Heart left ventricle (tissue), 16 donors: ENCODE results near the gene NOXA1. TPM values are rescaled to one million over a fixed set of nuclear protein-coding genes. Genes with fewer than 3 reads are reported as not detected.
A peak's percentile ranks its signal among the peaks of the same experiment; 100 is the strongest.

Source experiments
- ATAC-seq, 4 donors: fragments of 200-7000 bp; cut with Tn5 transposase; one replicate each; pipeline ENCODE4 v1.9.1; 2020 to 2022; ENCODE audit warnings: moderate library complexity in 4 of 4, mild to moderate bottlenecking in 3 of 4, moderate number of reproducible peaks in 1 of 4
- DNase-seq, 5 donors: peaks; one replicate each; pipeline ENCODE4 v3.0.0-alpha.2; 2020
- H3K27ac ChIP-seq, 12 donors: fragments of 200-600 bp; sonication (generic) in 4 of 12; one replicate each; pipeline versions ENCODE4 v1.5.0 to v1.8.0; 2016 to 2022; ENCODE audit warnings: mild to moderate bottlenecking in 2 of 12
- H3K27me3 ChIP-seq, 9 donors: fragments of 200-600 bp; sonication (generic) in 2 of 9; one replicate each; pipeline versions ENCODE4 v1.5.1 to v1.8.0; 2016 to 2022; ENCODE audit warnings: mild to moderate bottlenecking in 3 of 9
- H3K36me3 ChIP-seq, 9 donors: fragments of 200-600 bp; sonication (generic) in 2 of 9; one replicate each; pipeline versions ENCODE4 v1.5.0 to v1.8.0; 2018 to 2022; ENCODE audit warnings: mild to moderate bottlenecking in 2 of 9
- H3K4me1 ChIP-seq, 12 donors: fragments of 200-600 bp; sonication (generic) in 4 of 12; one replicate each; pipeline versions ENCODE4 v1.5.0 to v1.8.0; 2016 to 2022; ENCODE audit warnings: mild to moderate bottlenecking in 3 of 12
- H3K4me3 ChIP-seq, 12 donors: fragments of 200-600 bp; sonication (generic) in 4 of 12; one replicate each; pipeline versions ENCODE4 v1.5.0 to v1.8.0; 2017 to 2022; ENCODE audit warnings: mild to moderate bottlenecking in 9 of 12, moderate library complexity in 4 of 12
- H3K9me3 ChIP-seq, 12 donors: fragments of 200-600 bp; sonication (generic) in 4 of 12; one replicate each; pipeline versions ENCODE4 v1.5.0 to v1.8.0; 2016 to 2022; ENCODE audit warnings: mild to moderate bottlenecking in 1 of 12
- POLR2A ChIP-seq, 2 donors: fragments of 450-650 bp; IDR thresholded peaks; one replicate each; pipeline ENCODE4 v1.6.1; 2017; ENCODE audit warnings: antibody characterized with exemption in 2 of 2, mild to moderate bottlenecking in 2 of 2, moderate library complexity in 2 of 2
- WGBS, 4 donors: extraction: QIAGEN DNeasy Blood & Tissue Kit in 2 of 4; methylation state at CpG; one replicate each; pipeline versions ENCODE4 v1.1.5 to v1.1.7; 2013 to 2018; 5-methylcytosine and 5-hydroxymethylcytosine counted together
- intact Hi-C, 10 donors: fragments of 100-400 bp; cut with DNase I; formaldehyde crosslinking; loops; one replicate each; pipeline versions ENCODE4 v1.11.1 to v1.14.2; 2022
- polyA plus RNA-seq, 2 donors: library from polyadenylated mRNA; stranded (reverse); fragments of 200-250 nt; gene quantifications; one replicate each; pipeline ENCODE4 v1.2.3, GENCODE V29; 2013
- total RNA-seq, 9 donors: library from RNA; depleted of rRNA in 2 of 9; stranded (reverse); fragments of >200 nt in 2 of 9; fragmentation: NEBNext Ultra II Directional in 3 of 9; extraction: Animal tissue kit (Norgen Biotek cat#: 25700) in 3 of 9; gene quantifications; one replicate each; pipeline versions ENCODE4 v1.1.0 to v1.2.4, GENCODE V29; 2016 to 2023
- TF ChIP-seq, protein P1 (sequence below), 12 donors: fragments of 200-600 bp; sonication (generic) in 4 of 12; IDR thresholded peaks; one replicate each; pipeline versions ENCODE4 v1.5.0 to v1.8.0; 2018 to 2022; ENCODE audit warnings: antibody characterized with exemption in 12 of 12, mild to moderate bottlenecking in 5 of 12
- donor health status: ischemic (EF 13 %, LVEDD 7.1; RV severe dilation, severe dysfunction).
- donor health status: healthy with polysubstance abuse.
- donor health status: DM: no; HTN: yes; CAD: no.
- donor health status: DM: no; HTN: no; CAD: no.
- donor health status: ischemic (EF 25% LVEDD 6.9; RV normal size, moderate dysfunction).
- donor health status: ischemic (EF 25% LVEDD 5.7; RV mildly dilated, moderate dysfunction).
- donor health status: healthy.
- donor health status: DM: yes; HTN: yes; CAD: no.
- donor health status: ischemic (EF 35%, LVEDD 5.7; RV mildly dilated, moderate dysfunction).
- donor health status: nonischemic (EF 11% LVEDD 7.7; RV severe dilation, severe dysfunction).
- donor health status: DM: yes; HTN: yes; CAD: no.
- donor health status: PGD.
- donor health status: ischemic (EF 29% LVEDD 5.4; RV normal size, mild dysfunction).
- donor health status: nonischemic (EF 23%, LVEDD 6.1; RV moderate dilation, normal function).

NOXA1 gene
- total and polyA plus RNA-seq, 11 donors: 0.44 to 5.5 (median 2.7) TPM

GRCh38 chr9:137436761-137437600 is 13.8 kb downstream of the NOXA1 start:
- ATAC-seq (no peak), DNase-seq (peak in 3 of 5 donors; percentile 23 to 38 (median 24))
- Histone ChIP-seq H3K27me3 (peaks cover 0 to 17% (median 5%) of the 10 kb centered on the region in 9 donors), H3K36me3 (no peaks in the 10 kb centered on the region), H3K9me3 (no peaks in the 10 kb centered on the region), H3K4me3 (no peak overlapping the region), H3K27ac (no peak overlapping the region), H3K4me1 (peaks cover 0 to 9% (median 3%) of the 10 kb centered on the region in 12 donors)
- 81 to 86% (median 84%) methylated on average over 15 to 24 of the region's 24 CpGs for WGBS, 4 donors
- TF ChIP-seq POLR2A (IDR thresholded peaks at IDR 0.05): no peak
- TF ChIP-seq, protein P1, sequence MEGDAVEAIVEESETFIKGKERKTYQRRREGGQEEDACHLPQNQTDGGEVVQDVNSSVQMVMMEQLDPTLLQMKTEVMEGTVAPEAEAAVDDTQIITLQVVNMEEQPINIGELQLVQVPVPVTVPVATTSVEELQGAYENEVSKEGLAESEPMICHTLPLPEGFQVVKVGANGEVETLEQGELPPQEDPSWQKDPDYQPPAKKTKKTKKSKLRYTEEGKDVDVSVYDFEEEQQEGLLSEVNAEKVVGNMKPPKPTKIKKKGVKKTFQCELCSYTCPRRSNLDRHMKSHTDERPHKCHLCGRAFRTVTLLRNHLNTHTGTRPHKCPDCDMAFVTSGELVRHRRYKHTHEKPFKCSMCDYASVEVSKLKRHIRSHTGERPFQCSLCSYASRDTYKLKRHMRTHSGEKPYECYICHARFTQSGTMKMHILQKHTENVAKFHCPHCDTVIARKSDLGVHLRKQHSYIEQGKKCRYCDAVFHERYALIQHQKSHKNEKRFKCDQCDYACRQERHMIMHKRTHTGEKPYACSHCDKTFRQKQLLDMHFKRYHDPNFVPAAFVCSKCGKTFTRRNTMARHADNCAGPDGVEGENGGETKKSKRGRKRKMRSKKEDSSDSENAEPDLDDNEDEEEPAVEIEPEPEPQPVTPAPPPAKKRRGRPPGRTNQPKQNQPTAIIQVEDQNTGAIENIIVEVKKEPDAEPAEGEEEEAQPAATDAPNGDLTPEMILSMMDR (IDR thresholded peaks at IDR 0.05): no peak
- intact Hi-C loops: no loop called here

DNA sequence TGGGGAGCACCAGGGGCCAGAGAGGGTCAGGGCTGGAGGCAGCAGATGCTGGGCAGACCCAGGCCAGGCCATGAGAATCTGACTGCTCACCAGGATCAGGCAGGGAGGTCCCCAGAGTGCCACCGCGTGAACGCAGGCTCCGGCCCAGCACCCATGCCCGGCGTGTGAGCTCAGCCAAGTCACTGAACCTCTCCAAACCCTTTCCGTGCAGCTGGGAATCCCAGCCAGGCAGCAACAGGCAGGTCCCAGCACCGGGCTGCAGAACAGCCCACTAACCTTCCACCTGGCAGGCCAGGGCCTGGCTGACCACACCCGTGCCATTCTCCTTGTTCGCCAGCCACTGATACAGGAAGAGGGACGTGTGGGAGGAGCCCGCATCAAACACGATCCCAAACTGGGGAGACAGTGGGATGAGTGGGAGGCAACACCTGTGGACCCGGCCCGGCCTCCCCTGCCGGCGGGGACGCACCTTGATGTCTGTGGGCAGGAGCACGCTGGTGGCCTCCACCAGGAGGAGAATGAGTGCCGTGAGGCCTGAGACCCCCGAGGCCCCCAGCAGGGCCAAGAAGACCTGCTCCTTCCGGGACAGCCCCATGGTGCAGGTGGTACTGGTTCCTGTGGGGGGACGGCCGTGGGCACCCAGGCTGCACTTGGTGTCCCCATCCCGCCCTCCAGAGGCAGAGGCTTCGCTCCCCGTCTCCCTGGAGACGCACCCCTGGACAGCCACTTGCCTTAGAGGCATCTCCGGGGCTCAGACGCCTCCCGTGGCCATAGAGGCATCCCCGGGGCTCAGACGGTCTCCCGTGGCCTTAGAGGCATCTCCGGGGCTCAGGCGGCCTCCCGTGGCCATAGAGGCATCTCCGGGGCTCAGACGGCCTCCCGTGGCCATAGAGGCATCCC is 14.7 kb downstream of the NOXA1 start:
- WGBS, 4 donors: 76 to 83% (median 82%) methylated on average over 30 to 40 of the region's 40 CpGs
- Histone ChIP-seq H3K9me3 (no peaks in the 10 kb centered on the region), H3K4me1 (peaks cover 0 to 11% (median 4%) of the 10 kb centered on the region in 12 donors), H3K27ac (no peak overlapping the region), H3K27me3 (peaks cover 0 to 26% (median 8%) of the 10 kb centered on the region in 9 donors), H3K4me3 (no peak overlapping the region), H3K36me3 (no peaks in the 10 kb centered on the region)
- DNase-seq (peak in 2 of 5 donors; percentile 20 to 52), ATAC-seq (no peak)
- TF ChIP-seq, protein P1 (IDR thresholded peaks at IDR 0.05): no peak
- TF ChIP-seq POLR2A (IDR thresholded peaks at IDR 0.05): no peak
- intact Hi-C loops: no loop called here

DNA sequence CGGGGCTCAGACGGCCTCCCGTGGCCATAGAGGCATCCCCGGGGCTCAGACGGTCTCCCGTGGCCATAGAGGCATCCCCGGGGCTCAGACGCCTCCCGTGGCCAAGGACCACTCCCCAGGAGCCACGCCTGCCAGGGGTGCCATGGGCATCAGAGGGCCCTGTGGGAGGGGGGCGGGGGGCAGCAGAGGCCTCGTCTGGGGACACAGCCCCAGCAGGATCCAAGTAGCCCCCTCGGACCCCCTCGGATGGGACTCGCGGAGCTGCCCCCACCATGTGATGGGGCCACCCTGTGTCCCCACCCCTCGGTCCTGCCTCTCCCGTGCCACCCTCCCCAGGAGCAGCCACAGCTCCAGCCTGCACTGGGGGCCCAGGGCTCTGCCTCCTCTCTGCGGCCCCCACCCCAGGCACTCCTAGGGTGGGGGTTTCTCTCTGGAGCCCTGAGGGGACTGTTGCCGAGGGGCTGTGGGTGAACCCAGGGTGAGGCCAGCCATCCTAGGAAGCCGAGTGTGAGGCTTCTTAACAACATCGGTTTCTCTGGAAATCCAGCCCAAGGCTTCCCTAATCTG is 15.5 kb downstream of the NOXA1 start:
- H3K27me3 ChIP-seq: peaks cover 0 to 26% (median 8%) of the 10 kb centered on the region in 9 donors
- H3K9me3 ChIP-seq: no peaks in the 10 kb centered on the region
- no peak overlapping the region for H3K27ac ChIP-seq
- 76 to 88% (median 83%) methylated on average over 8 to 22 of the region's 22 CpGs for WGBS, 4 donors
- H3K4me1 ChIP-seq: peaks cover 0 to 11% (median 4%) of the 10 kb centered on the region in 12 donors
- H3K36me3 ChIP-seq: no peaks in the 10 kb centered on the region
- H3K4me3 ChIP-seq: no peak overlapping the region
- DNase-seq: peak in 3 of 5 donors; percentile 11 to 40 (median 12)
- no peak for ATAC-seq
- TF ChIP-seq, protein P1 (IDR thresholded peaks at IDR 0.05): no peak
- TF ChIP-seq POLR2A (IDR thresholded peaks at IDR 0.05): no peak
- intact Hi-C loops: no loop called here
